ENCODE measurements around the gene BEX1.

Gene BEX1

GRCh38 chrX:103012945-103013344, 51.0 kb downstream of the BEX1 start:
- ChIA-PET CTCF (interaction anchor here (1.7 kb wide), 1 partner anchor 62 kb away, joined by 7 read pairs; no protein-coding TSS in a partner anchor), POLR2A (no interaction called here)
- TF ChIP-seq CTCF (IDR thresholded peaks at IDR 0.05; ENCODE audit: insufficient read depth, low read length, missing control alignments): no peak
- DNase-seq (ENCODE audit: low read depth, low spot score): no peak
- no peak overlapping the region for H3K4me3 ChIP-seq (ENCODE audit: low read depth, low read length)
